Neural crest cell (in vitro differentiated cells): ENCODE data around the gene FARP1. TPM values are rescaled to one million over a fixed set of nuclear protein-coding genes. Genes with fewer than 3 reads are reported as not detected.

ENCODE experiments used
- DNase-seq: peaks from one replicate; pipeline ENCODE4 v3.0.0; 2021; ENCODE audit warnings: low read depth, mixed read lengths, low spot score
- H3K27ac Mint-ChIP-seq: one replicate; pipeline ENCODE4 v1.8.0; 2021; ENCODE audit warnings: mild to moderate bottlenecking, mixed read lengths; ENCODE audit not compliant: unreplicated experiment
- H3K27me3 Mint-ChIP-seq: 2 replicates; pipeline ENCODE4 v1.8.0; 2021; ENCODE audit warnings: low read depth, mild to moderate bottlenecking, mixed read lengths
- H3K36me3 Mint-ChIP-seq: 2 replicates; pipeline ENCODE4 v1.8.0; 2021; ENCODE audit warnings: low read depth, mild to moderate bottlenecking, mixed read lengths
- H3K4me1 Mint-ChIP-seq: 2 replicates; pipeline ENCODE4 v1.8.0; 2021; ENCODE audit warnings: mixed read lengths
- H3K4me3 Mint-ChIP-seq: one replicate; pipeline ENCODE4 v1.8.0; 2021; ENCODE audit warnings: mild to moderate bottlenecking, mixed read lengths
- H3K9me3 Mint-ChIP-seq: 2 replicates; pipeline ENCODE4 v1.8.0; 2021; ENCODE audit warnings: mixed read lengths
- total RNA-seq: library from RNA; stranded (reverse); gene quantifications from 2 replicates; pipeline ENCODE4 v1.2.1, GENCODE V29; 2021
- TF ChIP-seq, protein P1 (sequence below): fragments of 200-600 bp; sonication (generic); conservative IDR thresholded peaks from 2 replicates; pipeline ENCODE4 v1.5.0; 2021; ENCODE audit warnings: antibody characterized with exemption, mild to moderate bottlenecking

The FARP1 gene
- total RNA-seq, 1 donor from 2014 or later: 138 TPM

DNA sequence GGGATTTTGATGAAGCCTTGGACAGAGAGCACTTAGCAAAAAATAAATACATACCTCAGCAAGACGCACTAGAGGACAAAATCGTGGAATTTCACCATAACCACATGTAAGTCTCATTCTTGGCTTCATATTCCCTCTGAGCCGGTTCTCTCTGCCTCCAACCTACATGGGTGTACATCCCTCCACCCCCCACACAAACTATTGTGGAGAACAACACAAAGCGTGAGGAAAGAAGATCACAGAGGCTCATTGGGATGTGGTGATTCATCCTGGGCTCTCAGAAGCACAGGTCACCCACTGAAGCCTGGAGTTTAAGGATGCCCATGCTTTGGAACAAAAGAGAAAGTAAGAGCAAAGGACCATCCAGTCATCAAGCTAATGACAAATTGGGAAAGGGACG is 241.8 kb downstream of the FARP1 start:
- Mint-ChIP-seq H3K4me3 (no peak overlapping the region), H3K27ac (no peak overlapping the region), H3K9me3 (no peaks in the 10 kb centered on the region), H3K27me3 (no peaks in the 10 kb centered on the region), H3K4me1 (no peaks in the 10 kb centered on the region), H3K36me3 (peaks cover 11% of the 10 kb centered on the region)
- no peak for DNase-seq
- TF ChIP-seq, protein P1, sequence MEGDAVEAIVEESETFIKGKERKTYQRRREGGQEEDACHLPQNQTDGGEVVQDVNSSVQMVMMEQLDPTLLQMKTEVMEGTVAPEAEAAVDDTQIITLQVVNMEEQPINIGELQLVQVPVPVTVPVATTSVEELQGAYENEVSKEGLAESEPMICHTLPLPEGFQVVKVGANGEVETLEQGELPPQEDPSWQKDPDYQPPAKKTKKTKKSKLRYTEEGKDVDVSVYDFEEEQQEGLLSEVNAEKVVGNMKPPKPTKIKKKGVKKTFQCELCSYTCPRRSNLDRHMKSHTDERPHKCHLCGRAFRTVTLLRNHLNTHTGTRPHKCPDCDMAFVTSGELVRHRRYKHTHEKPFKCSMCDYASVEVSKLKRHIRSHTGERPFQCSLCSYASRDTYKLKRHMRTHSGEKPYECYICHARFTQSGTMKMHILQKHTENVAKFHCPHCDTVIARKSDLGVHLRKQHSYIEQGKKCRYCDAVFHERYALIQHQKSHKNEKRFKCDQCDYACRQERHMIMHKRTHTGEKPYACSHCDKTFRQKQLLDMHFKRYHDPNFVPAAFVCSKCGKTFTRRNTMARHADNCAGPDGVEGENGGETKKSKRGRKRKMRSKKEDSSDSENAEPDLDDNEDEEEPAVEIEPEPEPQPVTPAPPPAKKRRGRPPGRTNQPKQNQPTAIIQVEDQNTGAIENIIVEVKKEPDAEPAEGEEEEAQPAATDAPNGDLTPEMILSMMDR: no peak

DNA sequence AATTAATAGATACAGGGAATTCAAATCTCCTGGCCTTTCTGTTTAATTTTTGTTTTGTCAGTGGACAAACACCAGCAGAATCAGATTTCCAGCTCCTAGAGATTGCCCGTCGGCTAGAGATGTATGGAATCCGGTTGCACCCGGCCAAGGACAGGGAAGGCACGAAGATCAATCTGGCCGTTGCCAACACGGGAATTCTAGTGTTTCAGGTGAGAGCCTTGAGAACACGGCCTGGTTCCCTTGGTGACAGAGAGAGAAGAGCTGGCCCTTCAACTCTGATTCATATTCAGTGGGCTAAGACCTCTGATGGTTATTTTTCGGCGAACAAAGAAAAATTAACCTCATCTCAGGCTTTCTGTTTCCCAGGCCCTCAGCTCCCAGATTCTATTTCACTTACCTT is 242.7 kb downstream of the FARP1 start:
- TF ChIP-seq, protein P1: no peak
- H3K4me3 Mint-ChIP-seq: no peak overlapping the region
- no peaks in the 10 kb centered on the region for H3K4me1 Mint-ChIP-seq
- no peaks in the 10 kb centered on the region for H3K27me3 Mint-ChIP-seq
- H3K9me3 Mint-ChIP-seq: no peaks in the 10 kb centered on the region
- peak overlapping the region; percentile 4 for H3K27ac Mint-ChIP-seq
- DNase-seq: no peak
- peaks cover 14% of the 10 kb centered on the region for H3K36me3 Mint-ChIP-seq

DNA sequence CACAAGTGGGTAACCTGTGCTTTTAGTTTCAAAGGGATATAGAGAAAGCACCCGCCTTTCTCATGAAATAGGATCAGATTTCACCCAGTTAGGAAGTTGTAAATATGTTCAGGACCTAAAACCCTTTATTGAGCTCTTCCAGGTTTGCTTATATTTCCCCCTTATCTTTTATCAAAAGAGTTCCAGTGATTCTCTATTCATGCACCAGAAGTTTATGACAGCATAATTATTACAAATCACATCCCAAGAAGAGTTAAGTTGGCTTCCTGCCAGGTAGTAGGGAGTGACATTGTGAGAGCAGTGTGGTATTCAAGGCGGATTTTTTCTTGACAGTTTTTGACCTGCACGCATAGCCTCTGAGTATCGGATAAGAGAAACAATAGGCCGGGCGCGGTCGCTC is 243.7 kb downstream of the FARP1 start:
- Mint-ChIP-seq H3K27ac (no peak overlapping the region), H3K4me1 (no peaks in the 10 kb centered on the region), H3K27me3 (no peaks in the 10 kb centered on the region), H3K9me3 (no peaks in the 10 kb centered on the region), H3K4me3 (no peak overlapping the region), H3K36me3 (peaks cover 18% of the 10 kb centered on the region)
- no peak for DNase-seq
- TF ChIP-seq, protein P1: no peak

DNA sequence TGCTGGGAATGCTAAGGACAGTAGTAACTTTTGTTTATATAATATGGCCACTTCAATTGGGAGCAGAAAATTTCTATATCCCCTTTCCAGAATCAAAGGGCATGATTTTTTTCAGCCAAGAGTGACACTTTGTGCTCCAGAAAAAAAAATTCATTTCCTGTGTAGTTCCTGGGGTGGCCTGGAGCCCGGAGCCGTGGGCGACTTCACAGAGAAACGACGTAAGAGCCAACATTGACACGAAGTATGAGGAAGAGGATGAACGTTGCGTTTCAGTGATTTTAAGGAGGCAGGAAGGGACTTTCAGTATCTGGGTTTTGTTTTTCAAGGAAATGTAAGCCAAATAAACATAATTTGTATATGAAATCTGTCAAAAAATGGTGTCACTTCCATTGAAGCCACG is 246.4 kb downstream of the FARP1 start:
- no peak overlapping the region for H3K4me3 Mint-ChIP-seq

DNA sequence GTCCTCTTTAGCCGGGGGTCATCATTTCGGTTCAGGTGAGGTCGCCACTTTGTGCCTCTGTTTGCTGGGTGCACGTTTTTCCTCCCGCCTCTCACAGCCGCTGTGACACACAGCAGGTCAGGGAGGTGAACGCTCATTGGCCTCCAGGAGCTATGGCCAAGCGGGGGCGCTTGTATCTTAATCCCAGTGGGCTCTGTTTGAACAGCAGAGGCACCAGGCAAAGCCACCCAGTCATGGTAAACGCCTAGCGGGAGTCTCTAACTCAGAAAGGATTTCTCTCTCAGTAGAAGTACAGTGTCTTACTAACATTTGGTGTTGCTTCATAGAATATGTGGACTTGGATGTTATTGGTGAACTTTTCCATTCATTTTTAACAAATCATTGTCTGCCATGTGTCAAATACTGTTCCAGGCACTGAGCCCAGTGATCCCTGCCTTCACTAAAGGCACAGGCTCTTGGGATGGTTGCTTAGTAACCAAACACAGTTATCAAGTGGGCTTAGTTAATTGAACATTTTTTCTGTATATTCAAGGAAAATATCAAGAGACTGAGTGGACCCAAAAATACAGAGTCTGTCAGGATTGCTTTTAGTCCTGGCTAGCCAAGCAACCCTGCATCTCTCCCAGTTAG is 247.3 kb downstream of the FARP1 start:
- Mint-ChIP-seq H3K27ac (peak overlapping the region; percentile 78), H3K9me3 (no peaks in the 10 kb centered on the region)
- DNase-seq: no peak

More for the DNA sequence above, 246.4 kb downstream of the FARP1 start:
- DNase-seq: no peak
- H3K27me3 Mint-ChIP-seq: no peaks in the 10 kb centered on the region
- H3K36me3 Mint-ChIP-seq: peaks cover 18% of the 10 kb centered on the region
- H3K27ac Mint-ChIP-seq: no peak overlapping the region
- H3K9me3 Mint-ChIP-seq: no peaks in the 10 kb centered on the region
- peaks cover 9% of the 10 kb centered on the region for H3K4me1 Mint-ChIP-seq
- TF ChIP-seq, protein P1: no peak

More for the DNA sequence above, 247.3 kb downstream of the FARP1 start:
- H3K36me3 Mint-ChIP-seq: peaks cover 13% of the 10 kb centered on the region
- H3K4me3 Mint-ChIP-seq: no peak overlapping the region
- H3K27me3 Mint-ChIP-seq: no peaks in the 10 kb centered on the region
- H3K4me1 Mint-ChIP-seq: peaks cover 9% of the 10 kb centered on the region
- TF ChIP-seq, protein P1: no peak
